ENCODE measurements around the gene MTRR.

The MTRR gene

GRCh38 chr5:7927466-7928375 is 58.8 kb downstream of the MTRR start:
- DNase-seq (ENCODE audit: low spot score): peak; percentile 71
- peak; percentile 90 for TF ChIP-seq CTCF (IDR thresholded peaks at IDR 0.05; ENCODE audit: extremely low read depth, missing control alignments)

GRCh38 chr5:7930011-7930410 is 61.1 kb downstream of the MTRR start:
- no peak for TF ChIP-seq CTCF (IDR thresholded peaks at IDR 0.05; ENCODE audit: extremely low read depth, missing control alignments)
- no peak for DNase-seq (ENCODE audit: low spot score)

- no peak for DNase-seq (ENCODE audit: low spot score)
- no peak for TF ChIP-seq CTCF (IDR thresholded peaks at IDR 0.05; ENCODE audit: extremely low read depth, missing control alignments)
Observed at GRCh38 chr5:7941692-7942091, 72.7 kb downstream of the MTRR start.

- TF ChIP-seq CTCF (IDR thresholded peaks at IDR 0.05; ENCODE audit: extremely low read depth, missing control alignments): no peak
- no peak for DNase-seq (ENCODE audit: low spot score)
Observed at GRCh38 chr5:7947301-7947700, 78.4 kb downstream of the MTRR start.

All from GM20000 (cell line).